Omental fat pad (tissue), 4 donors: ENCODE measurements around the gene HHAT. TPM values are rescaled to one million over a fixed set of nuclear protein-coding genes. Genes with fewer than 3 reads are reported as not detected.

Experiments used
- ATAC-seq: fragments of 150-250 bp; one replicate; pipeline ENCODE4 v1.9.1; 2016; ENCODE audit warnings: mild to moderate bottlenecking, moderate library complexity; ENCODE audit not compliant: low FRiP score
- DNase-seq: peaks from one replicate; pipeline ENCODE4 v3.0.0-alpha.2; 2019; ENCODE audit warnings: low spot score
- total RNA-seq, 4 donors: library from RNA; depleted of rRNA; stranded (reverse); fragments of >200 nt; gene quantifications; one replicate each; pipeline ENCODE4 v1.1.0, GENCODE V29; 2016
- TF ChIP-seq, protein P1 (sequence below), 3 donors: fragments of 450-650 bp; IDR thresholded peaks; one replicate each; pipeline ENCODE4 v1.5.1; 2016 to 2017; ENCODE audit warnings: antibody characterized with exemption in 3 of 3, mild to moderate bottlenecking in 3 of 3, moderate library complexity in 2 of 3

HHAT gene
- total RNA-seq, 4 donors from 2014 or later: 3.4 to 7.8 (median 4.6) TPM

DNA sequence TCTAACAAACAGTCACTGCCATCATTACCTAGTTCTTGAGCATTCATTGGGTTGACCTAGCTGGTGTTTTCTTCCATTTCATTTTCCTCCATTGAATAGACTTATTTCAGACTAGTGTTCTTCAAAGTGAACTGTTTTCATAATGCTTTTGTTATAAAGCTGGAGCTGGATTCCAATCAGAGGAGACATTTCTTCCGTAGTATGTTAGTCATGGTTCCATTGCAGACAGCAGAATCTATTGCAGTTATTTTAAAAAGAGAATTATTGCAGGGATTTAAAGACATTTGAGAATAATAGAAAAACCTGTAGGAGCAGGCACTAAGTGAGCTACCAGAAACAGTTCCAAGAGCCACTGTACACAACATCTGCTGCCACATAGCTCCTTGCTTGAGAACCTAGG lies 50.0 kb downstream of the HHAT start:
- no peak for DNase-seq
- TF ChIP-seq, protein P1, sequence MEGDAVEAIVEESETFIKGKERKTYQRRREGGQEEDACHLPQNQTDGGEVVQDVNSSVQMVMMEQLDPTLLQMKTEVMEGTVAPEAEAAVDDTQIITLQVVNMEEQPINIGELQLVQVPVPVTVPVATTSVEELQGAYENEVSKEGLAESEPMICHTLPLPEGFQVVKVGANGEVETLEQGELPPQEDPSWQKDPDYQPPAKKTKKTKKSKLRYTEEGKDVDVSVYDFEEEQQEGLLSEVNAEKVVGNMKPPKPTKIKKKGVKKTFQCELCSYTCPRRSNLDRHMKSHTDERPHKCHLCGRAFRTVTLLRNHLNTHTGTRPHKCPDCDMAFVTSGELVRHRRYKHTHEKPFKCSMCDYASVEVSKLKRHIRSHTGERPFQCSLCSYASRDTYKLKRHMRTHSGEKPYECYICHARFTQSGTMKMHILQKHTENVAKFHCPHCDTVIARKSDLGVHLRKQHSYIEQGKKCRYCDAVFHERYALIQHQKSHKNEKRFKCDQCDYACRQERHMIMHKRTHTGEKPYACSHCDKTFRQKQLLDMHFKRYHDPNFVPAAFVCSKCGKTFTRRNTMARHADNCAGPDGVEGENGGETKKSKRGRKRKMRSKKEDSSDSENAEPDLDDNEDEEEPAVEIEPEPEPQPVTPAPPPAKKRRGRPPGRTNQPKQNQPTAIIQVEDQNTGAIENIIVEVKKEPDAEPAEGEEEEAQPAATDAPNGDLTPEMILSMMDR (IDR thresholded peaks at IDR 0.05): no peak
- ATAC-seq: no peak

DNA sequence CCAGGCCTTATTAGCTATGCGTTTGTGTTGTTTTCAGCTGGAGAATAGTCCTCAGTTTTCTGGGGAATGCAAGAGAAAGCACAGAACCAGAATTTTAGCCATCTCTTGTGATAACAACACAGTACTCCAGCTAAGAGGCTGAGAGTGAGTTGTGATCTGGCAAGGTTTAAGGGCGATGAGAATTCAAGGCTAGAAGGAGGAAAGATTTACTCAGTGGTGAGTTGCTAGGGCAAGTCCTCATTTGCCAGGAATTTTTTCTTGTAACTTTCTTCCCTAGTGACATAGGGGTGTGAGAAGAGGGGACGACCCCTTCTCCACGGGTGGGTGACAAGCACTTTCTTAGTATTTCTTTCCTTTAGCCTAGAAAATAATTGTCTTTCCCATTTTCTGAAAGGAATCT lies 53.2 kb downstream of the HHAT start:
- DNase-seq: no peak
- TF ChIP-seq, protein P1 (IDR thresholded peaks at IDR 0.05): no peak
- ATAC-seq: no peak

DNA sequence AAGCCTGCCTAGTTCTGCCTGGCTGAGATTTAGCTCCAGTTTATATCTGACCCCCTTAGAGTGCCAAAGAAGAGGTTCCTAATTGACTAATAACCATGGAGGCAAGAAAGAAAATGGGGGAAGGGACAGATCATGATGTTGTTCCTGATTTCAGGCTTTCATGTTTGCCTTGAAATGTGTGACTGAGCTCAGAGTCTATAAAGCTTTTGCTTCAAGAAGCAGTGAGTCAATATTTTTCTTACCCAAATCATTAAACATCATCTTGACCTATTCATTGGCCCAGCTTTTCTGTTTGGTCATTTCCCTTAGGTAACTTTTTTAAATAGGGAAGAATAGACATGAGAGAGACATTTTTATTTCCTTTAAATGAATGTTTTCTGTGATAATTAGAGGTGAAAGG lies 55.9 kb downstream of the HHAT start:
- TF ChIP-seq, protein P1 (IDR thresholded peaks at IDR 0.05): no peak
- no peak for ATAC-seq
- DNase-seq: no peak

DNA sequence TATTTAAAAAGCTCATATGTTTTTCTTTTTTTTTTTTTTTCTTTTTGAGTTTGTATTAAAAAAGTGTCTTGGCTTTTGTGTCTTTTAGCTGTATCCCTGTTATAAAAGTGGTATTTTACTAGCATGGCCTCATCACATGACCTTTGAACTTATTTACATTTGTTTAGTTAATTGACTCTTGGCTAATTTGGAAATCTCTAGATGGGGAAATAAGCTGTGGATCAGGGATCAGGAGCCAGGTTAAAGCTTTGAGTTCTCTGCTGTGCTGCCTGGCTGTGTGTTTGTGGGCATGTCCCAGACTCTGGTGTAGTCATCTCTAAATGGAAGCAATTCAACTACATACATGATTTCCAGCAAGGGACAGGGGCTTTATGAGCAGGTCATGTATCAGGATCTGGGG lies 56.5 kb downstream of the HHAT start:
- DNase-seq: no peak
- no peak for ATAC-seq
- TF ChIP-seq, protein P1 (IDR thresholded peaks at IDR 0.05): no peak

DNA sequence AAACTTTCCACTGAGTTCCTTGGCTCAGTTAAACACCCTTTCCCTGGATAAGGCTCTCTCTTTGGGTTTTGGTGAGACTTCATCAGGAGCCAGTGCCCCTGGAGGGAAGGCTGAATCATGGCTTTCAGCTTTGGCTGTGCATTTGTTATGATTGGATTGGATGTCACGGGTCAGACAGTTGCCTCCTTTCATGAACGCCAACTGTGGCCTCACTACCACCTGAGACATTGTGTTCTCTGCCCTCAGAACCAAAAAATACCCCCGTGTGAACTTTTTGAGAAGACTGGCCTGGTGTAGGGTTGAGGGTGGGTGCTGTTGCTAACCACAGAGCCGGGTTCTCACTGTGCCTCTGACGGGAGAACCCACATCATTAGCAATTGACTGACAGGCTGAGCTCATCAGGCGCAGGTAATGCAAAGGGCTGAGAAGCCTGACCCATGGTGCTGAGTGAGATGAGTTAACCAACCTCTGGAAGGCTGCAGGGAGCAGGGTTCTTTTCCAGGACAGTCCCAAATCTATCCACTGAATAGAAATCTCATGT lies 65.6 kb downstream of the HHAT start:
- DNase-seq (no peak), ATAC-seq (no peak)
- TF ChIP-seq, protein P1 (IDR thresholded peaks at IDR 0.05): no peak

DNA sequence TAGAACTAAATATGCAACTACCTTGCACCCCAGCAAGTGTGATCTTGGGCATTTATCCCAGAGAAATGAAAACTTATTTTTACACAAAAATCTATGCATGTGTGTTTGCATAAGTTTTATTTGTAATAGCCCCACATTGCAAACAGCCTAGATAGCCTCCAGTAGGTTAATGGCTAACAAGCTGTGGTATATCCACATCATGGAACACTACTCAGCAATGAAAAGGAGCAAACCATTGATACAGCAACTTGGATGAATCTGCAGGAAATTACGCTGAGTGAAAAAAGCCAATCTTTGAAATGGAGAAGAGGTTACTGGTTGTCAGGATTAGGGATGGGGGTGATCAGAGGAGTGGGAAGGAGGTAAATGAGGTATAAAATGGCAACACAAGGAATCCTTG lies 67.8 kb downstream of the HHAT start:
- TF ChIP-seq, protein P1 (IDR thresholded peaks at IDR 0.05): no peak
- no peak for ATAC-seq
- no peak for DNase-seq

DNA sequence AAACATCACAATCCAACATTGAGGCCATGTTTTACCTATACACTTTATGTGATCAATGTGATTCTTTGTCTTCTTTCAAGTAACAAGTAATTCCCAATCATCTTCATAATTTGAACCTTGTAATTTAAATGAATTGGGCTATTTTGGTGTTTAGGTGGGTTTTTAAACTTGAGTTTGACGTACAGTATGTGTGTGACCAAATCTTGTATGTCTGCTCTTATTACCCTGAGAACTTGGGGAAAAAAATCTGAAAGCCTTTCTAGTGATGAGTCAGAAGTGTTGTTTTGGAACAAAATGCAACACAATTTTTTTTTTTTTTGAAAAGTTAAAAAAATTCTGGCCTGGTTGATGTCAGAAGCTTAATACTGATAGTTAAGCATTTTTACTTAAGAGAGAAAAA lies 68.5 kb downstream of the HHAT start:
- no peak for ATAC-seq
- no peak for DNase-seq
- TF ChIP-seq, protein P1 (IDR thresholded peaks at IDR 0.05): no peak
